Spinal cord (tissue), 10 donors: ENCODE results near the gene LHX6. TPM values are rescaled to one million over a fixed set of nuclear protein-coding genes. Genes with fewer than 3 reads are reported as not detected.
A peak's percentile ranks its signal among the peaks of the same experiment; 100 is the strongest.

Source experiments
- DNase-seq, 6 donors: peaks; one replicate each; pipeline versions ENCODE4 v3.0.0 to v3.0.0-alpha.2; 2013 to 2015; ENCODE audit warnings: low spot score in 6 of 6, low read depth in 4 of 6
- H3K27ac ChIP-seq: one replicate; pipeline ENCODE4 v1.5.1; 2013; ENCODE audit warnings: low read depth, low read length, control low read depth
- H3K27me3 ChIP-seq: one replicate; pipeline ENCODE4 v1.6.1; 2013; ENCODE audit warnings: low read length; ENCODE audit not compliant: control insufficient read depth, insufficient read depth
- H3K36me3 ChIP-seq: one replicate; pipeline ENCODE4 v1.6.1; 2013; ENCODE audit warnings: low read length; ENCODE audit not compliant: control insufficient read depth, insufficient read depth
- H3K4me1 ChIP-seq: one replicate; pipeline ENCODE4 v1.6.1; 2013; ENCODE audit warnings: low read length; ENCODE audit not compliant: control insufficient read depth, insufficient read depth
- H3K4me3 ChIP-seq: one replicate; pipeline ENCODE4 v1.5.1; 2013; ENCODE audit warnings: low read depth, low read length, control low read depth
- H3K9me3 ChIP-seq: one replicate; pipeline ENCODE4 v1.6.1; 2013; ENCODE audit warnings: low read length; ENCODE audit not compliant: control insufficient read depth, insufficient read depth
- WGBS: methylation state at CpG from one replicate; pipeline ENCODE4 v1.1.5; 2013; ENCODE audit warnings: missing lambda C conversion rate; ENCODE audit not compliant: insufficient coverage; 5-methylcytosine and 5-hydroxymethylcytosine counted together
- polyA plus RNA-seq, 2 donors: library from polyadenylated mRNA; unstranded; fragments of 120-200 nt; gene quantifications; one replicate each; pipeline ENCODE4 v1.2.1, GENCODE V29; 2013; ENCODE audit not compliant: insufficient read length in 2 of 2
- total RNA-seq, 2 donors: library from RNA; depleted of rRNA in 1 of 2; stranded (reverse); fragments of 120-200 nt in 1 of 2; fragments of >200 nt in 1 of 2; gene quantifications; one replicate each; pipeline versions ENCODE4 v1.2.3 to v1.2.4, GENCODE V29; 2013 to 2014
- donor health status: healthy.

The LHX6 gene
- total and polyA plus RNA-seq, 4 donors, result 0.99 to 5.1 (median 3.2) TPM

- peaks cover 3% of the 10 kb centered on the region for H3K4me1 ChIP-seq
- no peak for DNase-seq
- H3K27ac ChIP-seq, result no peak overlapping the region
- no peaks in the 10 kb centered on the region for H3K9me3 ChIP-seq
- no peak overlapping the region for H3K4me3 ChIP-seq
- H3K36me3 ChIP-seq, result no peaks in the 10 kb centered on the region
- no peaks in the 10 kb centered on the region for H3K27me3 ChIP-seq
- WGBS, result 59% methylated on average over 4 of the region's 5 CpGs
These were observed 42.5 kb downstream of the LHX6 start for GRCh38 chr9:122186301-122186700.

DNA sequence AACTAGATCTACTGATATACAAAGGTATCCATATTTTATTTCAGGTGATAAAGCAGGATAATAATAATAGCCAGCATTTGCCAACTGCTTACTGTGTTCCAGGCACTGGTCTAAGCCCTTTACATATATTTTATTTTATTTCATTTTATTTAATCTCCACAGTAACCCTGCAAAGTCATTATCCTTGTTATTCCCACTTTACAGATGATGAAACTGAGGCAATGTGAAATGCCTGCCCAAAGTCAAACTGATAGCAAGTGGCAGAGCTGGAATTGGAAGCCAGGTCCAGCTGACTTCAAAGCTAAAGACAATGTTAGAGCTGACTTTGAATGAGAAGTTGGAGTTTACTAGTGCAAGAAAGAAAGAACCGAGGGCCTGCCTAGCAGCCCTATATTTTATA, 44.2 kb downstream of the LHX6 start:
- Histone ChIP-seq H3K27me3 (no peaks in the 10 kb centered on the region), H3K36me3 (no peaks in the 10 kb centered on the region), H3K9me3 (no peaks in the 10 kb centered on the region), H3K27ac (no peak overlapping the region), H3K4me1 (peaks cover 3% of the 10 kb centered on the region), H3K4me3 (no peak overlapping the region)
- DNase-seq, result no peak
- no CpG with 5 or more reads among the region's 1 CpG for WGBS

GRCh38 chr9:122183501-122183900, 45.3 kb downstream of the LHX6 start:
- DNase-seq, result peak in 2 of 6 donors; percentile 37 to 60
- Histone ChIP-seq H3K27me3 (no peaks in the 10 kb centered on the region), H3K4me3 (no peak overlapping the region), H3K4me1 (peaks cover 3% of the 10 kb centered on the region), H3K9me3 (no peaks in the 10 kb centered on the region), H3K36me3 (no peaks in the 10 kb centered on the region), H3K27ac (no peak overlapping the region)
- WGBS, result 49% methylated on average over 6 of the region's 7 CpGs

DNA sequence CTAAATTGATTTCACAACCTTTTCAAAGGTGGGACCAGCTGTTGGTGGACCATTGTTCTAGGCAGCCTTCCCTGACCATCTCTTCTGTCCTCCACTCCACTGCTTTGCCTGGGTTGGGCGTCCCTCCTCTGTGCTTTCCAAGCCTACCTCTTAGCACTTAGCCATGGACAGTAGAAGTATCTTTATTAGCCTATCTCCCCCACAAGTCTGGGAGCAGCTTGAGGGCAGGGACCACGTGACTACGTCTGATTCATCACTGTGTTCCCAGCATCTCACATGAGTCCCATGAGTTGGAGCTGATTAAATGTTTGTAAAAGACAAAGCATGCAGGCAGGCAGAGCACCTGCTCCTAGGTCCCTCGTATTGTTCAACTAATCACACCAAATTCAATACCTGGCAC, 48.1 kb downstream of the LHX6 start:
- DNase-seq, result peak in 1 of 6 donors; percentile 6
- WGBS, result 60% methylated on average over 1 of the region's 4 CpGs
- Histone ChIP-seq H3K36me3 (no peaks in the 10 kb centered on the region), H3K27me3 (no peaks in the 10 kb centered on the region), H3K27ac (no peak overlapping the region), H3K4me3 (no peak overlapping the region), H3K9me3 (no peaks in the 10 kb centered on the region), H3K4me1 (peaks cover 1% of the 10 kb centered on the region)

DNA sequence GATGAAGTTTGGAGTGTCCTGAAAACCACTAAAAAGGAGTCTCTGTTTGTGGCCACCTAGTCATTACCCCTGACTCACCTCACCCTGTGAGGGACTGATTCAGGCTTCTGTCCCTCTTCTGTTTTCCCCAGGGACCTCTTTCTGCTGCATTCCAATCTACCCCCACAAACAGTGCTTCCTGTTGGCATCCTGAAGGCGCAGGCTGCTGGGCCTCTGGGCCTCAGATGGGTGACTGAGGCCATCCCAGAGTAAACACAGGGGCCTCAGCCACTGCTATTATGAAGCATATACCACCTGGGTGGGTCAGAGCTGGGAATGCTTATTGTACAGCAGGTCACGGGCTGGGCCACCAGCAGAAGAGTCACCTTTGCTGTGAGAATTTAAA, 49.1 kb downstream of the LHX6 start:
- H3K27ac ChIP-seq, result no peak overlapping the region
- WGBS, result 90% methylated on average over 2 of the region's 2 CpGs
- no peak for DNase-seq
- H3K36me3 ChIP-seq, result no peaks in the 10 kb centered on the region
- H3K27me3 ChIP-seq, result no peaks in the 10 kb centered on the region
- H3K9me3 ChIP-seq, result no peaks in the 10 kb centered on the region
- no peak overlapping the region for H3K4me3 ChIP-seq
- H3K4me1 ChIP-seq, result no peaks in the 10 kb centered on the region

- no peaks in the 10 kb centered on the region for H3K4me1 ChIP-seq
These were observed 49.6 kb downstream of the LHX6 start for GRCh38 chr9:122179054-122179689.

DNA sequence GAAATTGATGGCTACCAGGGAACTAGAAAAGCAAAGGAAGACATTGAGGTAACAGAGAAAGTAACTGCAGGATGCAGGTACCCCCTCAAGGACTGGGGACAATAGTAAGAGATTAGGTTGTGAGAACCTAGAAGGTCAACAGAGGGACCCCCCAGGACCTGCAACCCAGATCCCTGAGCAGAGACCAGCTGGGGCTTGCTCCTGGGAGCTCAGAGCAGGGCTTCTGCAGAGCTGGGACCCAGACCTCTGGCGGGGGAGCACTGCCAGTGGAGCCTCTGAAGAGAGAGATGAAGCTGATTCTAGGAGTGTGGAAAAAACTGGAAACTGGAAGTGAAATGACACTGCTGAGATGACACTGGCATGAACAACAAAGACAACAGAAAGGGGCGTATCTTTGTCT, 51.8 kb downstream of the LHX6 start:
- 89% methylated on average over 2 of the region's 2 CpGs for WGBS
- no peaks in the 10 kb centered on the region for H3K27me3 ChIP-seq
- H3K36me3 ChIP-seq, result no peaks in the 10 kb centered on the region
- no peaks in the 10 kb centered on the region for H3K4me1 ChIP-seq
- H3K4me3 ChIP-seq, result no peak overlapping the region
- no peak overlapping the region for H3K27ac ChIP-seq
- DNase-seq, result no peak
- H3K9me3 ChIP-seq, result no peaks in the 10 kb centered on the region

More at GRCh38 chr9:122179054-122179689, 49.6 kb downstream of the LHX6 start:
- H3K9me3 ChIP-seq, result no peaks in the 10 kb centered on the region
- H3K4me3 ChIP-seq, result no peak overlapping the region
- DNase-seq, result no peak
- no peak overlapping the region for H3K27ac ChIP-seq
- no peaks in the 10 kb centered on the region for H3K36me3 ChIP-seq
- no peaks in the 10 kb centered on the region for H3K27me3 ChIP-seq
- 88% methylated on average over 5 of the region's 5 CpGs for WGBS

DNA sequence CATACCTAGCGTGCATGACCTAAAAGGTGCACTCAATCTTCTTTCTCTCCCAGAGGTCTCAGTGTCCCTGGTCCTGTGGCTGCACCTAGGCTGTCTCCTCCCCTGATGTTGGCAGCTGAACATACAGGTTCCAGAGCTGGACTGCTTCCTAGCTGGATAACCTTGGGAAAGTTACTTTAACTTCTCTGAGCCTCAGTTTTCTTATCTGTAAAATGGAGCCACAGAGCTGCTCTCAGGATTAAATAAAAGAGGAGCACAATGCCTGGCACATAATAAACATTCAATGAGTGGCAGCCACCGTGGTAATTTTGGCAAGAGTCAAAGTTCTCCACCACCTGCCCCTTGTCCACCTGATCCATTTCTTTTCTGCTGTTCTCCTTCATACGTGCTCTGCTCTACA, 55.1 kb downstream of the LHX6 start:
- Histone ChIP-seq H3K9me3 (no peaks in the 10 kb centered on the region), H3K27ac (no peak overlapping the region), H3K4me1 (no peaks in the 10 kb centered on the region), H3K4me3 (no peak overlapping the region), H3K36me3 (no peaks in the 10 kb centered on the region), H3K27me3 (no peaks in the 10 kb centered on the region)
- 79% methylated on average over 3 of the region's 3 CpGs for WGBS
- no peak for DNase-seq

DNA sequence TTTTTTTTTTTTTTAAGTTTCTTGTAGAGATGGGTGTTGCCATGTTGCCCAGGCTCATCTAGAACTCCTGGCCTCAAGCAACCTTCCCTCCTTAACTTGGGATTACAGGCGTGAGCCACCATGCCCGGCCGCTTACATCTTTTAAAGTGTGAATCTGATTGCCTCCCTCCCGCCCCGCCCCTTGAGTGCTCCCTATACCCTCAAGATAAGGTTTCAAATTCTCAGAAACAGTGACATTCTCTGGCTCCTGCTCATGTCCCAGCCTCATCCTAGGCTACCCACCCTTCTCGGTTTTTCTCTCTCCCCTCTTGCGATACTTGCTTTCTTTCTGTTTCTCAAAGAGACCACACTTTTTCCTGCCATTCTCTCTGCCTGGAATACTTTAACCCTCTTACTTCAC, 56.6 kb downstream of the LHX6 start:
- Histone ChIP-seq H3K9me3 (no peaks in the 10 kb centered on the region), H3K4me1 (no peaks in the 10 kb centered on the region), H3K27me3 (no peaks in the 10 kb centered on the region), H3K27ac (no peak overlapping the region), H3K4me3 (no peak overlapping the region), H3K36me3 (no peaks in the 10 kb centered on the region)
- DNase-seq, result no peak
- WGBS, result 89% methylated on average over 7 of the region's 7 CpGs

DNA sequence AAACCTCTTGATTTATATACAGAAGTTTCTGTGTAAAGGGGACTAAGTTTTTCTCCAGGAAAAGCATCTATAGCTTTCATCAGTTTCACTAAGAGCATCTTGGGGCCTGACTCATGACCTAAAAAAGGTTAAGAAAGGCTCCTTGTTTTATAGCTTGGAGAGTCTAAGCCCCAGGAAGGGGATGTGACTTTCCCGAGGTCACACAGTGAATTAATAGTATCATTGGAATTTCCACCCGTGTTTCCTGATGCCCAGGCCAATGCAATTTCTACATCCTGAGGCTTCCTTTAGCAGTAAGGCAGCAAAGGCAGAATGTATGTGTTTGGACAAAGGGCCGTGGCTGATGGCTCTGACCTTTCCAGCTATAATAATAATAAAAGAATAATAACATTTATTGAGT, 60.4 kb downstream of the LHX6 start:
- H3K4me3 ChIP-seq, result no peak overlapping the region
- H3K36me3 ChIP-seq, result no peaks in the 10 kb centered on the region
- WGBS, result no CpG with 5 or more reads among the region's 3 CpGs
- H3K9me3 ChIP-seq, result no peaks in the 10 kb centered on the region
- no peak for DNase-seq
- no peaks in the 10 kb centered on the region for H3K4me1 ChIP-seq
- no peak overlapping the region for H3K27ac ChIP-seq
- no peaks in the 10 kb centered on the region for H3K27me3 ChIP-seq
